Measurements from ENCODE around the gene DGKQ.

The DGKQ gene

GRCh38 chr4:959338-960139, 13.8 kb downstream of the DGKQ start:
- no peak overlapping the region for H3K9ac ChIP-seq (ENCODE audit: low read depth in 1 of 2, low read length in 2 of 2)
- H3K27ac ChIP-seq (ENCODE audit: low read depth, low read length) = no peak overlapping the region
- H3K9me3 ChIP-seq (ENCODE audit: control insufficient read depth in 1 of 2, low read length in 2 of 2) = no peaks in the 10 kb centered on the region
- H3K27me3 ChIP-seq (ENCODE audit: control insufficient read depth in 1 of 2, insufficient read depth in 2 of 2, low read length in 2 of 2) = no peaks in the 10 kb centered on the region
- H3K4me1 ChIP-seq (ENCODE audit: control insufficient read depth in 1 of 2, insufficient read depth in 2 of 2, low read length in 2 of 2) = no peaks in the 10 kb centered on the region
- H3K36me3 ChIP-seq (ENCODE audit: control insufficient read depth in 1 of 2, insufficient read depth in 2 of 2, low read length in 2 of 2) = peaks cover 2 to 70% of the 10 kb centered on the region in 2 donors
- no peak overlapping the region for H3K4me3 ChIP-seq (ENCODE audit: low read depth in 1 of 2, low read length in 2 of 2)

DNA sequence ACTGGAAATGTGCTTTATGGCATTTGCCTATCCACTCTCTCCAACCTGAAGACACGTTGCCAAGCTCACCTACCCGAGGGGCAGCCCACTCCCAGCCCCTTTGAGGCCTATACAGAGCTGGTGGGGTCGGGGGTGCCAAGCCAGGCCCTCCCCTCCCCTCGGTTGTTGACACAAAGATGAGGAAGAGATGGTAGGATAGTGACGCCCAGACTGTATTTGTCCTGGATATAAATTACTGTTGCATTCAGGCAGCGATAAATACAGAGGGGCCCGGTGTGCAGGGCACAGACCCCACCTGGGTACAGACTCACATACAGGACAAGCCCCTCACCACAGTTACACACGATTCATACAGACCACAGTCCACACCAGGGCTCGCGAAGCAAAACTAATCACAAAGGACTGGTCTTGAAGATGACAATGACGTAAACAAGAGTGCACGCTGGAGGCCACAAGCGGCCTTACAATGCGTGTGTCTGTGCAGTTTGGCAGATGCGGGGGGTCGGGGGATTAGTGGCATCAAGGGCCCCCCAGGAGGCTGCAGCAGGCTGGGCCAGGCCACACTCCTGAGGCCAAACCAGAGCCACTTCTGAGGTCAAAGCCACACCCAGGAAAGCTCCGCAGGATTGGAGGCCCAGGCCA, 14.6 kb downstream of the DGKQ start:
- Histone ChIP-seq H3K27ac (ENCODE audit: low read depth, low read length) (no peak overlapping the region), H3K36me3 (ENCODE audit: control insufficient read depth in 1 of 2, insufficient read depth in 2 of 2, low read length in 2 of 2) (peaks cover 0 to 64% of the 10 kb centered on the region in 2 donors), H3K9ac (ENCODE audit: low read depth in 1 of 2, low read length in 2 of 2) (no peak overlapping the region), H3K4me1 (ENCODE audit: control insufficient read depth in 1 of 2, insufficient read depth in 2 of 2, low read length in 2 of 2) (no peaks in the 10 kb centered on the region), H3K9me3 (ENCODE audit: control insufficient read depth in 1 of 2, low read length in 2 of 2) (no peaks in the 10 kb centered on the region), H3K27me3 (ENCODE audit: control insufficient read depth in 1 of 2, insufficient read depth in 2 of 2, low read length in 2 of 2) (no peaks in the 10 kb centered on the region), H3K4me3 (ENCODE audit: low read depth in 1 of 2, low read length in 2 of 2) (no peak overlapping the region)

DNA sequence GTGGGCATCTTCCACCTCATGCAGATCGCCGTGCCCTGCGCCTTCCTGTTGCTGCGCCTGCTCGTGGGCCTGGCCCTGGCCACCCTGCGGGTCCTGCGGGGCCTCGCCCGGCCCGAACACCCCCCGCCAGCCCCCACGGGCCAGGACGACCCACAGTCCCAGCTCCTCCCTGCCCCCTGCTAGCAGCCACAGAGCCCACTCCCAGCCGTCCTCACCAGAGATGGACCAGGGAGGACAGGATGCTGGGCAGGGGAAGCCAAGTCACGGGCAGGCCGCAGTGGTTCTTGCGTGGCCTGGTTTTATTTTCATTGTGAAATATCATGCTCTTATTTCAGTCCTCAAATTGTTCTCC, 15.1 kb downstream of the DGKQ start:
- no peak overlapping the region for H3K9ac ChIP-seq (ENCODE audit: low read depth in 1 of 2, low read length in 2 of 2)
- peaks cover 0 to 59% of the 10 kb centered on the region in 2 donors for H3K36me3 ChIP-seq (ENCODE audit: control insufficient read depth in 1 of 2, insufficient read depth in 2 of 2, low read length in 2 of 2)
- no peaks in the 10 kb centered on the region for H3K4me1 ChIP-seq (ENCODE audit: control insufficient read depth in 1 of 2, insufficient read depth in 2 of 2, low read length in 2 of 2)
- no peak overlapping the region for H3K4me3 ChIP-seq (ENCODE audit: low read depth in 1 of 2, low read length in 2 of 2)
- no peaks in the 10 kb centered on the region for H3K9me3 ChIP-seq (ENCODE audit: control insufficient read depth in 1 of 2, low read length in 2 of 2)
- H3K27ac ChIP-seq (ENCODE audit: low read depth, low read length) = no peak overlapping the region
- H3K27me3 ChIP-seq (ENCODE audit: control insufficient read depth in 1 of 2, insufficient read depth in 2 of 2, low read length in 2 of 2) = no peaks in the 10 kb centered on the region

DNA sequence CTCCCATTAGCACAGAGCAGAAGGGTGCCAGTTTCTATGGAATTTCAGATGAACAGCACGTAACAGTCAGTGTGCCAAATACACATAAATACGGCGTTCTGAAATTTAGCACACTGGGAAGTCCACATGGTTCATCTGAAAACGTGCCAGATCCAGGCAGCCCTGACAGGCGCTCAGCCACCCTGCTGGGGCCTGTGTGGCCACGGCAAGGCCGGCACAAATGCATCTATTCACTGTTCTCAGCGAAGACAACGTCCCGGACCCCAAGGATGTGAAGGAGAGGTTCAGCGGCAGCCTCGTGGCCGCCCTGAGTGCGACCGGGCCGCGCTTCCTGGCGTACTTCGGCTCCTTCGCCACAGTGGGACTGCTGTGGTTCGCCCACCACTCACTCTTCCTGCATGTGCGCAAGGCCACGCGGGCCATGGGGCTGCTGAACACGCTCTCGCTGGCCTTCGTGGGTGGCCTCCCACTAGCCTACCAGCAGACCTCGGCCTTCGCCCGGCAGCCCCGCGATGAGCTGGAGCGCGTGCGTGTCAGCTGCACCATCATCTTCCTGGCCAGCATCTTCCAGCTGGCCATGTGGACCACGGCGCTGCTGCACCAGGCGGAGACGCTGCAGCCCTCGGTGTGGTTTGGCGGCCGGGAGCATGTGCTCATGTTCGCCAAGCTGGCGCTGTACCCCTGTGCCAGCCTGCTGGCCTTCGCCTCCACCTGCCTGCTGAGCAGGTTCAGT, 15.6 kb downstream of the DGKQ start:
- Histone ChIP-seq H3K27me3 (ENCODE audit: control insufficient read depth in 1 of 2, insufficient read depth in 2 of 2, low read length in 2 of 2) (no peaks in the 10 kb centered on the region), H3K36me3 (ENCODE audit: control insufficient read depth in 1 of 2, insufficient read depth in 2 of 2, low read length in 2 of 2) (peaks cover 0 to 53% of the 10 kb centered on the region in 2 donors), H3K9me3 (ENCODE audit: control insufficient read depth in 1 of 2, low read length in 2 of 2) (no peaks in the 10 kb centered on the region)

DNA sequence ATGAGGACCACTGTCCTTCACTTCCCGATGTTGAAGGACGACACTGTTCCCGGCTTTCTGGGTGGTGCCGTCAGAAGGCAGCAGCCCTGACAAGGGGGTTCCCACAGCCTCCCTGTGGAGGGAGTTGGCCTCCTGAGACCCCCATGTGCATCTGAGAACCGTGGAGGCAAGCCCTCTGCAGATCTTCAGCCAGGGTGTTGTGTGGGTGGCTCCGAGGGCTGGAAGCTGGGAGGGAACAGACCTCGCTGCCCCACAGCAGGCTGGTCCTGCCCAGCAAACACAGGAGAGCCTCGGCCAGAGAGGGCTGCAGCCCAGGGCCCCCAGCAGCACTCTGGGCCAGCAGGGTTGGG, 16.2 kb downstream of the DGKQ start:
- no peaks in the 10 kb centered on the region for H3K4me1 ChIP-seq (ENCODE audit: control insufficient read depth in 1 of 2, insufficient read depth in 2 of 2, low read length in 2 of 2)
- no peak overlapping the region for H3K9ac ChIP-seq (ENCODE audit: low read depth in 1 of 2, low read length in 2 of 2)
- peaks cover 0 to 48% of the 10 kb centered on the region in 2 donors for H3K36me3 ChIP-seq (ENCODE audit: control insufficient read depth in 1 of 2, insufficient read depth in 2 of 2, low read length in 2 of 2)
- H3K27me3 ChIP-seq (ENCODE audit: control insufficient read depth in 1 of 2, insufficient read depth in 2 of 2, low read length in 2 of 2) = no peaks in the 10 kb centered on the region
- no peak overlapping the region for H3K27ac ChIP-seq (ENCODE audit: low read depth, low read length)
- no peaks in the 10 kb centered on the region for H3K9me3 ChIP-seq (ENCODE audit: control insufficient read depth in 1 of 2, low read length in 2 of 2)
- no peak overlapping the region for H3K4me3 ChIP-seq (ENCODE audit: low read depth in 1 of 2, low read length in 2 of 2)

More for the DNA sequence above, 15.6 kb downstream of the DGKQ start:
- H3K9ac ChIP-seq (ENCODE audit: low read depth in 1 of 2, low read length in 2 of 2) = no peak overlapping the region
- no peak overlapping the region for H3K27ac ChIP-seq (ENCODE audit: low read depth, low read length)
- H3K4me1 ChIP-seq (ENCODE audit: control insufficient read depth in 1 of 2, insufficient read depth in 2 of 2, low read length in 2 of 2) = no peaks in the 10 kb centered on the region
- no peak overlapping the region for H3K4me3 ChIP-seq (ENCODE audit: low read depth in 1 of 2, low read length in 2 of 2)

DNA sequence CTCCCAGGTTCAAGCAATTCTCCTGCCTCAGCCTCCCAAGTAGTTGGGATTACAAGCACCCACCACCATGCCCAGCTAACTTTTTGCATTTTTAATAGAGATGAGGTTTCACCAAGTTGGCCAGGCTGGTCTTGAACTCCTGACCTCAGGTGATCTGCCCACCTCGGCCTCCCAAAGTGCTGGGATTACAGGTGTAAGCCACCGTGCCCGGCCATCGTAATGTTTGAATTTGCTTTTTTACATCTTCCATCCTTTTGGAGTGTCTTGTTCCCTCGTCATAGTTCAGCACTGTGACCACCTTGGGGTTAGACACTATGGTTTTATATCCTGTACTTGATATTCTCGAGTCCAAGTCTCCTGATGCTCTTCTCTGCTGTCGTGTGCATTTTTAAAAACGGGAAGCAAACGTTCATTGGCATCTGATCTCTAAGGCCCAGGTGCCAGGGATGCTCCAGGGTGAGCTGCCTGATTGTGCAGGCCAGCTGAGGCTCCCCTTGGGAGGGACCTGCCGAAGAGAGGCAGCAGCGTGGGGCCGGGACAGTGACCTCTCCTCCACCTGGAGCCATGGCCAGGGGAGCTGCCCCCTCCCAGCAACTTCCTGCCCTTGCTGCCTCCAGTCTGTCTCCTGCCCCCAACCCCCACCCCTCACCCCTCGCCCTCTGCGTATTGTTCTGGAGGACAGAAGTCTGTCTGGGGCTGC, 16.7 kb downstream of the DGKQ start:
- Histone ChIP-seq H3K36me3 (ENCODE audit: control insufficient read depth in 1 of 2, insufficient read depth in 2 of 2, low read length in 2 of 2) (peaks cover 0 to 42% of the 10 kb centered on the region in 2 donors), H3K9ac (ENCODE audit: low read depth in 1 of 2, low read length in 2 of 2) (no peak overlapping the region), H3K27ac (ENCODE audit: low read depth, low read length) (no peak overlapping the region)

DNA sequence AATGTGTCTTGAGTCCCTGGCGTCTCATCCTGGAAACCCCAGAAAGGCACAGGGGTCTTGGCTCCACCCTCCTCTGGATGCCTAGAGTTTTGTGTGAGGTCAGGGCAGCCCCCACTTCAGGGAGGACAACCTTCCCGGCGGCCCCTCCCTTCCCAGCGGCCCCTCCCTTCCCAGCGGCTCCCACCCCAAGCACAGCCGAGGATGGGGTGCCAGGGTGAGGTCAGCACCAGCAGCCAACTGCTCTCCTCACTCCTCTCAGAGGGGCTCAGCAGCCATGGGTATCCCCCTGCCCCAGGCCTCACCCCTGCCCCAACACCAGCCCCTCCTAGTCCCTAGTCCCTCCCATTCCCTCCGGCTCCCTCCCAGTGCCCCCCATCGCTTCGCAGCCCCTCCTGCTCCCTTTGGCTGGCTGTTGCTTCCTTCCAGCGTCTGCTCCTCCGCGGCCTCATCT, 17.4 kb downstream of the DGKQ start:
- Histone ChIP-seq H3K4me3 (ENCODE audit: low read depth in 1 of 2, low read length in 2 of 2) (no peak overlapping the region), H3K9me3 (ENCODE audit: control insufficient read depth in 1 of 2, low read length in 2 of 2) (no peaks in the 10 kb centered on the region), H3K27ac (ENCODE audit: low read depth, low read length) (no peak overlapping the region), H3K9ac (ENCODE audit: low read depth in 1 of 2, low read length in 2 of 2) (no peak overlapping the region), H3K27me3 (ENCODE audit: control insufficient read depth in 1 of 2, insufficient read depth in 2 of 2, low read length in 2 of 2) (no peaks in the 10 kb centered on the region), H3K4me1 (ENCODE audit: control insufficient read depth in 1 of 2, insufficient read depth in 2 of 2, low read length in 2 of 2) (no peaks in the 10 kb centered on the region), H3K36me3 (ENCODE audit: control insufficient read depth in 1 of 2, insufficient read depth in 2 of 2, low read length in 2 of 2) (peaks cover 0 to 43% of the 10 kb centered on the region in 2 donors)

More for the DNA sequence above, 16.7 kb downstream of the DGKQ start:
- Histone ChIP-seq H3K9me3 (ENCODE audit: control insufficient read depth in 1 of 2, low read length in 2 of 2) (no peaks in the 10 kb centered on the region), H3K4me3 (ENCODE audit: low read depth in 1 of 2, low read length in 2 of 2) (no peak overlapping the region), H3K4me1 (ENCODE audit: control insufficient read depth in 1 of 2, insufficient read depth in 2 of 2, low read length in 2 of 2) (no peaks in the 10 kb centered on the region), H3K27me3 (ENCODE audit: control insufficient read depth in 1 of 2, insufficient read depth in 2 of 2, low read length in 2 of 2) (no peaks in the 10 kb centered on the region)

DNA sequence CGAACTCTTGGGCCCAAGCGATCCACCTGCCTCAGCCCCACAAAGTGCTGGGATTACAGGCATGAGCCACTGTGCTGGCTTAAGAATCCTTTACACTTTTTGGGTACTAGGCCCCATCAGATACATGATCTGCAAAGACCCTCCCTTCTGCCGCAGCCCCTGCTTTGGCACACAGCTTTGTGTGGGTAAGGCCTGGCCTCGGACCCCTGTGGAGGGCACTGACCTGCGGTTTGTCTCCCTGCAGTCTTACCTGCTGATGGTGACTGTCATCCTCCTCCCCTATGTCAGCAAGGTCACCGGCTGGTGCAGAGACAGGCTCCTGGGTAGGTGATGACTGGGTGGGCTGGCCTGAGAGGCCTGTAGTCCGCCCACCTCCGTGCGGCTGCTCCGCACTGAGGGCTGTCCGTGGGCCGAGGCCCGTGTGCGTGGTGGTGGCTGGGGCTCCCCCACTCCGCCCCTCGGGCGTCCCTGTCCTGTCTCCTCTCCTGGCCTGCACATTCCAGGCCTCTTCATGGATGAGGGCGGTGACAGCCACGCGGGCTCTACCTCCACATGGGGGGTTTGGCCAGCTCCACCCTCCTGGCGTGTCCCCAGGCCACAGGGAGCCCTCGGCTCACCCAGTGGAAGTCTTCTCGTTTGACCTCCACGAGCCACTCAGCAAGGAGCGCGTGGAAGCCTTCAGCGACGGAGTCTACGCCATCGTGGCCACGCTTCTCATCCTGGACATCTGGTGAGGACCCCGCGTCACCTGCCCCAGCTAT, 18.0 kb downstream of the DGKQ start:
- H3K9ac ChIP-seq (ENCODE audit: low read depth in 1 of 2, low read length in 2 of 2) = no peak overlapping the region
- H3K4me3 ChIP-seq (ENCODE audit: low read depth in 1 of 2, low read length in 2 of 2) = no peak overlapping the region
- H3K36me3 ChIP-seq (ENCODE audit: control insufficient read depth in 1 of 2, insufficient read depth in 2 of 2, low read length in 2 of 2) = peaks cover 0 to 38% of the 10 kb centered on the region in 2 donors
- no peaks in the 10 kb centered on the region for H3K27me3 ChIP-seq (ENCODE audit: control insufficient read depth in 1 of 2, insufficient read depth in 2 of 2, low read length in 2 of 2)
- H3K27ac ChIP-seq (ENCODE audit: low read depth, low read length) = no peak overlapping the region
- no peaks in the 10 kb centered on the region for H3K9me3 ChIP-seq (ENCODE audit: control insufficient read depth in 1 of 2, low read length in 2 of 2)
- no peaks in the 10 kb centered on the region for H3K4me1 ChIP-seq (ENCODE audit: control insufficient read depth in 1 of 2, insufficient read depth in 2 of 2, low read length in 2 of 2)

DNA sequence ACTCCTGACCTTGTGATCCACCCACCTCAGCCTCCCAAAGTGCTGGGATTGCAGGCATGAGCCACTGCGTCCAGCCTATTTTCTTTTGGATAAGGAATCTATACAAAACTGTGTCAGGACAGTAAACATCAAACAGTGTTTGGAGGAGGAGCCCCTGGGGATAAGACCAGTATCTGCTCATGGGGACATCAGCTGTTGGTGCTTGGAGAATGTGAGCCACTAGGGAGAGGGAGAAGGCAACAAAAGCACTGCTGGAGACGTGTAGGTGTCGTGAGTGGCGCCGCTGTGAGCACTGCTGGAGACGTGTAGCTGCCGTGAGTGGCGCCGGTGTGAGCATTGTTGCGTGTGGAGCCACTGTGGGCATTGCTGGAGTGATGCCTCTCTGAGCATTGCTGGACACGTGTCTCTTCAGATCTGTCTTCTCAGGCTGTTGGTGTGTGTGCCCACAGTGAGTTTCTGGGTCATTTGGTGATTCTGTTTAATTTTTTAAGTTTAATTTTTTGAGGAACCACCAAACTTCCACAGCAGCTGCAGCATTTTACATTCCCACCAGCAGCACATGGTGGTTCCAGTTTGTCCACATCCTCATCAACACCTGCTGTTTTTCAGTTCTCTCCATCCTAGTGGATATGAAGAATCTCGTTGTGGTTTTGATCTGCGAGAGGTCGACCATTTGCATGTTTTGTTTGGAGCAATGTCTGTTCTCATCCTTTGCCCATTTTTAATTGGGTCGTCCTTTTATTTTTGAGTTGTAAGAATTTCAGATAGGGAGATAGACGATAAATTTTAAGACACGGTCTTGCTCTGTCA, 19.0 kb downstream of the DGKQ start:
- Histone ChIP-seq H3K27me3 (ENCODE audit: control insufficient read depth in 1 of 2, insufficient read depth in 2 of 2, low read length in 2 of 2) (no peaks in the 10 kb centered on the region), H3K36me3 (ENCODE audit: control insufficient read depth in 1 of 2, insufficient read depth in 2 of 2, low read length in 2 of 2) (peaks cover 0 to 29% of the 10 kb centered on the region in 2 donors), H3K4me1 (ENCODE audit: control insufficient read depth in 1 of 2, insufficient read depth in 2 of 2, low read length in 2 of 2) (no peaks in the 10 kb centered on the region), H3K27ac (ENCODE audit: low read depth, low read length) (no peak overlapping the region), H3K4me3 (ENCODE audit: low read depth in 1 of 2, low read length in 2 of 2) (no peak overlapping the region), H3K9ac (ENCODE audit: low read depth in 1 of 2, low read length in 2 of 2) (no peak overlapping the region), H3K9me3 (ENCODE audit: control insufficient read depth in 1 of 2, low read length in 2 of 2) (no peaks in the 10 kb centered on the region)

All from duodenal mucosa (tissue), 2 donors.